Activated CD8-positive, alpha-beta memory T cell treated with anti-CD3 and anti-CD28 coated beads for 48 hours (primary cell): ENCODE results near the gene TSSK6.
"Not testable (repeated sequence)": the region's sequence is repeated elsewhere in the genome, so short reads cannot be mapped to it uniquely, and the experiment has no call there.

Experiments
- DNase-seq, 3 experiments: peaks; one replicate each; pipeline ENCODE4 v3.0.0-alpha.2; 2020; ENCODE audit warnings: low read depth in 2 of 3, low spot score in 2 of 3

TSSK6 gene

DNA sequence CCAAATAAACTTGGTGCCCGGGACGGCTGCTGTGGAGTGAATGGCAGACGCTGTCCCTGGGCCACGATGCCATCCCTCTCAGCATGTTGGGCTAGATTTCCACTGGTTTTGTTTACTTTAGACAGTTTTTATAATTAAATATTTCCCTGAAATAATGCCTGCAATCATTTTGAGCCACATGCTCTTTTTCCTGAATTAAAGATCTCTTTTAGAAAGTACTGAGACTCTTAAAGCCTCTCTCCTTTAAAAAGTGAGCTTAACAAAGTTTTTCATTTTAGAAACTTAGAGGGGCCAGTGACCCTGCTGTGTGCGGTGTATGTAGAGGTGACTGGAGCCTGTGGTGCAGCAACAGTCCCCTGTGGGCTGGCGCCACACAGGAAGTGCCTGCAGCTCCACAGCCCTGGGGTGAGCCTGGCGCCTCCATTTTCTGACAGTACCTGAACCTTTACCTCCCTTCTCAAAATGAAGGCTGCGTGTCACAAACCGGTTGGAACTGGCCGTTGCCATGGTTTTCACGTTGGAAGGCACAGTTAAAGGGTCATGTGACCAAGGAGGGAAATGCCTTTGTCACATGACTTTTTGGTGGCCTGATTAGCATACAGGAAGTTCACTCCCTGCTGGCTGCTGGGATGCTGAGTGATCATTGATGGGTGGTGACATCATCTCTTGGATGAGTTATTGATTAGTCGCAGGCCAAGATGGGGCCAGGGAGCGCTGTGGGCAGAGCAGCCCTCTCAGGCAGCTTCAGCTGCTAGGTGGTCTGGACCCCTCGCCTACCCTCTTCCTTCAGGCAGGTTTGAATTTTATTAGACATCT, 26.3 kb downstream of the TSSK6 start:
- DNase-seq = peak; percentile 29 to 67 (median 57)

DNA sequence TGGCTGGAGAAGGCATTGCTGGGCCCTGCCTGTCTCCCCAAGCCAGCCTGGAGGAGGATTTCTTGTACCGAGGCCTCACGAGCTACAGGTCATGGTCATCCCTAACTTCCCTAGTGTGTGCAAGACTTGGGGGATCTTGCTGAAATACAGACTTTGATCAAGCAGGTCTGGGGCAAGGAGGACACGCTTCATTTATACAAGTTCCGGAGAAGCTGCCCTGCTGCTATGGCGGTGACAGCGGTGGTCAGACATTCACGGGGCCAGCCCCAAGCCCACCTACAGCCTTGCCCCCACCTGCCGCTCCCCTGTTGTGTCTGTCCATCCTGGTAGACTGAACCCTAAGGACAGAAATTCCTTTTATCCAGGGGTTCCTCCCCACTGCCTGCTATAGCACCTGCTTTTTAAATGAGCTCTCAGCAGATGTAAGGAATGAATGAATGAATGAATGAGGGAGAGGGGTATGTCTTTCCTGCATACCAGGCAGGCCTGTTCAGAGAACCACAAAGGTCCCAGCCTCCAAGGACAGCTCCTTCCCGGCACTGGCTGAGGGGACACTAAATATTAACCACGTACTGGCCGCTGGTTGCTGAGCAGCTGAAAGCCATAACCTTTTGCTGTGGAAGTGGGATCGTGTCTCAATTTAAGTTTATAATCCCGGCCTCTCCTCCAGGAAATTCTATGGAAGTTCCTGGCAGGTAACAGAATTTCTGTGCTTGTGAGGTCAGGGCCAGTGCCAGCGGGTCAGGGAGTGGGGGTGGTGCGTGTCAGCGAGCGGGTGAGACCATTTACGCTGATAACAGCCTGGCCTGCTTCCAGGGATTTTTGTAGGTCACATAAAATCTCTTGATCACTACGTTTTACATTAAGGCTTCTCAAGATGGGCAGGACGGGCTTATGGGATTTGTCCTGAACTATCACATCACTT, 27.1 kb downstream of the TSSK6 start:
- DNase-seq = no peak

DNA sequence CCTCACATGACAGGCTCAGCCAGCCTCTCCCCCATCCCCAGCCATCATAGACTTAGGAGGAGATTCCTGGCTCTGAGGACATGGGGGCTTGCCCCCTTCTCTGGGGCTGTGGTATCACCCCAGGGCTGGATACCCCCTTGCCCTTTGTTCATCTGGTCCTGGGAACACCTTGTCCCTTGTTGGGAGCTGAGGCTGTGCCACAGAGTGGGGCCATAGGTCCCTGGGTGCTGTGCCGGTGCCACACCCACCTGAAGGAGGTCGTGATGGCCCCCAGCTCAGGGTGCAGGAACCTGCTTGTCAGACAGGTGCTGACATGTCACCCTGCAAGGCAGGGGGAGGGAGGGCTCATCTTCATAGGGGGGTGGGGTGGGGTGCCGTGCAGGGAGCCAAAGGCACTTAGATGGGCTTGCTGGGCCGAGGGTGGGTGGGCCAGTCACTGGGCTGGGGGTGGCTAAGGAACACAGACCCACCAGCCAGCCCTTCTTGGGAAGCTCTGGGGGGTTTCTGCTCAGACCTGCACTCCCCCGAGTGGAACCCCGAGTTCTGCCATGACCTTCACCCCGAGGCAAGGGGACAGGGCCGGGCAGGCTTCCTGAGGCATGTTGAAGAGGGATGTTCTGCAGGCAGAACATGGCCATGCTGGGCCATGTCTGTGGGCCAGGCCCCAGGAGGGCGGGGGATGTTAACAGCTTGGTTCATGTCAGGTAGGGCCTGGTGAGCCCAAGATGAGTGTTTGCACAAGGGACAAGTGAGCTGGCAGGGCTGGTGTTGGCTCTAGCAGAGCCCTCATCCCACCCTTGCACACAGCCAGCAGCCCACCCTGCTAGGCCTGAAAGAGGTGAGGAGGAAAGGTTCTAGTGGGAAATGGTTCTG, 28.0 kb downstream of the TSSK6 start:
- DNase-seq = no peak

DNA sequence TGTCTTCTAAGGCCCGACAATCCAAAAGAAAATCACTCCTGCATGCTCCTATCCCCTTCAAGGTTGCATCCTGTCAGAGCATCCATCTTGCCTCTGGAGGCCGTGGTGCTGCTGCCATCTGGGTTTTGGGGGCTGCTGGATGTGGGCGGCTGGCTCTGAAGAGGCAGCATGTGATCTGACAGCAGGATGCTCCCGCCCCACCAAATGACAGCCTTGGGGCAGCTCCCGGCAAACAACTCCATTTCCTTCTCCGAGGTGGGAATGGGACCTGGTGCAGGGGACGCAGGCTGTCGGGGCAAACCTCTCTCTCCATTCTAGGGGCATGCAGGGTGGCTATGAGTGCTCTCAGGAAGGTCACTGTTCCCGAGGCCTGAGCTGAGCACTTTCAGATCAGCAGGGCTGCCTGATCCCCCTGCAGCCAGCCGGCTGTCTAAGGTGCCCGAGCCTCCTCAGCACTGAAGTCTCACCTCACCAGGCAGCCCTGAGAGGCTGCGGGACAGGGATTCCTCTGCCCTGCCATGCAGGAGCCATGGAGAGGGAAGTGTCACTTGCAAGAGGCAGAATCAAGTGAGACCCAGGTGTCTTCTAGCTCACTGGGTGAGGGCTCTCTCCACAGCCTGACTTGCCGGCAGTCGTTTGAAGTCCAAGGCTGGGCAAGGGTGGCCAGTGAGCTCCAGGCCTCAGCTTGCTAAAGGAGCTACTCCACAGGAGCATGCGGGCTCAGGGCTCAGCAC, 28.8 kb downstream of the TSSK6 start:
- no peak for DNase-seq

DNA sequence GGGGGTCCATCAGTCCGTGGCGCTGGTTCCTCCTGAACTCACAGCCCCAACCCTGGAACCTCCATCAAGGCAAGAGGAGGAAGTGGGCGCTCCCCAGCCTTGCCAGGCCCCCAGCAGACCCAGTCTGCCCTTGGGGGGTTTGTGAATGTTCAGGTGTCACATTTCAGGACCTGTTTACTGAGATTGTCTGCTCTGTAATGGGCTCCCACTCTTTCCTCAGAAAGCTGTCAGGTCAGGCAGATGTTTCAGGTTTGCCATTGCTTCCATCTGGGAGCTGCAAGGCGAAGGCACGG, 29.4 kb downstream of the TSSK6 start:
- no peak for DNase-seq

DNA sequence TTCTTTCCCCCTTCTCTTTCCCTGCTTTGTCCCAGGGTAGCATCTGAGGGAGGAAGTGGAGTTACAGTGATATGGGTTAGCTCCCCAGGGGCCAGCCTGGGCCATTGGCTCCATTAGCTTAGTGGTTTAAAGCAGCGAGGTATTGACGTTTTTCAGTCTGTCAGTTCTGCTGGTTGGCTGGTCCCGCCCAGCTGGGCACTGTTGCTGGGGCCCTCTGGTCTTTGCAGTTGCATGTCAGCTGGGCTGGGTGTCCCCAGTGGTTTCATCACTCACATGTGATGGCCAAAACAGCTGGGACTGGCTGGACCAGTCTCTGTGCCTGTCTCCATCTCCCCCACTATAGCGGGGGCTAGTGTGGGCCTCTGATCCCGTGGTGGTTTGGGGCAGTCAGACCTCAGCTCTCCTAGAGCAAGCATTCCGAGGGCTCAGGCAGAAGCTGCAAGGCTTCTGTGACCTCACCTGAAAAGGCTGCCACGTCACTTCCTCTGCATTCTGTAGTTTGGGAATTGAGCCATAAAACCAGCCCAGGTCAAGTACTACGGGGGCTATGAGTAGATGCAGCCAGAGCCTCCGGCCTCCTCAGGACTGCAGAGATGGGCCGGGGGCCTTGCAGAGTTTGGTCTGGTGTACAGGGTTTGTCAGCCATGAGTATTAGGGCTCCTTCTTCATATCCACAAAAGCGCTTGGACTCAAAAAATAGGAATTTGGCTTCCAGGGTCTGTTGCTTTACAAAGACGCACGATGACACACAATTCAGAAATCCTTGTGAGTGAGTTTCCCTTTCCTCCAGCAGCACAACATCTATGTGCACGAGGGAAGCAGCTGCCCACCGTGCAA, 30.0 kb downstream of the TSSK6 start:
- DNase-seq = no peak

DNA sequence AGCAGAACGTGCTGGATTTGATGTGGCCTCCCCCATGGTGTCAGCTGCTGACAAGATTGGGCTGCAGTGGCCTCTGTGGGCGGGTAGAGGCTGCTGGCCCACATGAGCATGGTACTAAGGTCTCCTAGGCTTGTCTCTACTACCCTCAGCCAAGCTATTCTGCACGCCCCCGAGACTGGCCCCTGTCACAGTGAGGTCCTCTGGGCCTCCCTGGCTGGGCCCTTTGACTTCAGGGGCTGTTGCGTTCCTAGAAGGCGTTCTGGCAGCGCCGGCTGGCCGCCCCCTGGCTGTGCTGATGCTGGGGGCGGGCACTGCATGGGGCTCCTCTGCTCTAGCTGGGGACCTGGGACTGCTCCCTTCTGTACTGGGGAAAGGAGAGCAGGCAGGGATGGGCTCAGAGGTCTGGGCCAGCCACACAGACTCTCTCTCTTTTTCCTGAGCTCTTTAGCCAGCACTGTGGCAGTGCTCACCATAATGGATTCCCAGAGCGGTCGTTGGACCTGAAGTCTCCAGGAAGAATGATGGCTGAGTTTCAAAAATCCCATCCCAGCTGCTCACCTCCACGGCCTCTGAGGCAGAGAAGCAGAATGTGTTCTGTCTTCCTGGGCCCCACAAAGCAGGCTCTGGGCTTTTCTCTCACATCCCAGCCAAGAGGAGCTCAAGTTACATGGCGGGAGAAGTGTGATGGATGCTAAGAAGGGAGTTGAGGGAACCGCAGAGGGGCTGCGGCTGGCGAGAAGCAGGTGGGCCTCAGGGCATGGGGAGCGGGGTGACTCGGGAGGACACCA, 32.3 kb downstream of the TSSK6 start:
- DNase-seq = no peak

DNA sequence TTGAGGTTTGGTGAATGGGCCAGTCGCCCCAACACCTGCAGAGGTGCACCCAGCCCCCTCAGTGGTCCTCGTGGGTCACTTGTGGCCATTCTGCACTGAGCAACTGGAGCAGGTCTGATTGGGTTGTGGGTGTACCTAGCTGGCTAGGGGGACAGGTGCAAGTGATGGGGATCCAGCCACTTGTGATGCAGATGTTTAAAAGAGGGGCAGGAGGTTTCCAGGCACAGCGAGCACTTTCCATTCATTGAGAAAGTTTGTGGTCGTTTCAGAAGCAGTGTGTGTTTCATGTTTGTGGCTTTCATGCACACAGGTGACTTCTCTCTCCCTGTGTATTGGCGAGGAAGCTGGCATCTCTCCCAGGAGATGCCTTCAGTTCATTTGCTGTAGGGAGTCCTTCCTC, 34.7 kb downstream of the TSSK6 start:
- no peak for DNase-seq

DNA sequence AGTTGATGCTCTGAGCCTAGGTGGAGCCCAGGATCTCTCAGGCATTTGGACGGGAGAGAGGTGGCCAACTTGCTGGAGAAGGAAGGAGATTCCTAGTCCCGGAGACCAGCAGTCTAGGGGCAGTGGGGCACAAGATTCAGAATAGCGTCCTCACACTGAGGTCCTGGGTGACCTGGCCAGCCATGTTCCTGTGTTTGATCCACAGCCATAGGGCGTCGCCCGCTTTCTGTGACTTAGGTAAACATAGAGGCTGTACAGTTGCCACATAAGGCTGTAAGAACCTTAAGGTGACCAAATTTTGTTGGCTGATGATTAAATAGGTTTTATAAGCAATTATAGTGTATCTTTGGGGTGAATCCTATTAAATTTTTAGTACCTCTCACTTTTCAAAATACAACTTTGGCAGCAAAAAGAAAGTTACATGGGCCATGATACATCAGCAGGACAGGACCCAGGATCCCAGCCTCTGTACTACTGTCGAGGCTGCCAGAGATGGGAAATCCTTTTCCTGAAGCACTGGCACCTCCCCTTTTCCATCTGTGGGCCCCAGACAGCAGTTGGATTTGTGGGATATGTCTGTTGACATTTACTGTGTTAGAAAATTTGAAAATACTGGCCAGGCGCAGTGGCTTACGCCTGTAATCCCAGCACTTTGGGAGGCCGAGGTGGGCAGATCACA, 37.5 kb downstream of the TSSK6 start:
- DNase-seq = no peak

DNA sequence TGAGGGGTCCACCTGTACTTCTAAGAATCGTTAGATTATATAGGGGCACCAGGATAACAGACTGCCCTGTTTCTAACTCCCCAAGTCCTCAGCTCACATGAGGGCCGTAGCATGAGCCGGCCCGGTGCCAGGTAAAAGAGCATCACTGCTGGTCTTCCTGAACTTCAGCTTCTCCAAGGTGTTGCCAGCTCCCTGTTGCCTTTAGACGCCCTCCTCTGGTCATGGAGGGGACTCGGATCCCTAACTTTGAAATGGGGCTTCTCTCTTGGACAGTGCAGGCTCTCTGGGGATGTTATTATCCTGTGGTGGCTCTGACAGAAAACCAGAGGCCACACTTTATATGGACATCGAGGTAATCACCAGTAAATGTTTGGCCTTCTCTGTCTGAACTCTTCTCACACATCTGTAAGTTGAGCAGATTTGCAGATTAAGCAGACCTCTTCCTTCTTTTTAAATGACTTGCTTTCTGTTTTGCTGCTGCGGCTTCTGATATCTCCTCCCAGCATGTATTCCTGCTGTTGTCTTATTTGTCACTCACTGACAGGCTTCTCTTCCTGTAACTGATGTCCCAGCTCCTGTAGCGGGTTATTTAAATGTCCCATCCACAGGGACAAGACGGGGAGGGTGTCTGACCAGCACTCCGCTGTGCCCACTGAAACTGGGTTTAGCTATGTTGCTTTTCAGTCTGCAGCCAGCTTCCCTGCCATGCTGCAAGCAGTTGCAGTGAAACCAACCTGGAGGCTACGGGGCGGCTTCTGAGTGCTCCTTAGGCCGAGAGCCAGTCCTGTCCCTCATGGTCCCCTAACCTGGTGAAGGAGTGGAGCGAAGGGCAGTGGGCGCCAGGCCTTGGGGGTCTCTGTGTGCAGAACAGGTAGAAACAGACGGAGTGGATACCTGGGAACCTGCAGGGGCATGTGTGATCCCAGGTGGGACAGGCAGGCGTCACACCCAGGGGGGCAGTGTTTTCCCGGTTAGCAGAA, 39.2 kb downstream of the TSSK6 start:
- no peak for DNase-seq

DNA sequence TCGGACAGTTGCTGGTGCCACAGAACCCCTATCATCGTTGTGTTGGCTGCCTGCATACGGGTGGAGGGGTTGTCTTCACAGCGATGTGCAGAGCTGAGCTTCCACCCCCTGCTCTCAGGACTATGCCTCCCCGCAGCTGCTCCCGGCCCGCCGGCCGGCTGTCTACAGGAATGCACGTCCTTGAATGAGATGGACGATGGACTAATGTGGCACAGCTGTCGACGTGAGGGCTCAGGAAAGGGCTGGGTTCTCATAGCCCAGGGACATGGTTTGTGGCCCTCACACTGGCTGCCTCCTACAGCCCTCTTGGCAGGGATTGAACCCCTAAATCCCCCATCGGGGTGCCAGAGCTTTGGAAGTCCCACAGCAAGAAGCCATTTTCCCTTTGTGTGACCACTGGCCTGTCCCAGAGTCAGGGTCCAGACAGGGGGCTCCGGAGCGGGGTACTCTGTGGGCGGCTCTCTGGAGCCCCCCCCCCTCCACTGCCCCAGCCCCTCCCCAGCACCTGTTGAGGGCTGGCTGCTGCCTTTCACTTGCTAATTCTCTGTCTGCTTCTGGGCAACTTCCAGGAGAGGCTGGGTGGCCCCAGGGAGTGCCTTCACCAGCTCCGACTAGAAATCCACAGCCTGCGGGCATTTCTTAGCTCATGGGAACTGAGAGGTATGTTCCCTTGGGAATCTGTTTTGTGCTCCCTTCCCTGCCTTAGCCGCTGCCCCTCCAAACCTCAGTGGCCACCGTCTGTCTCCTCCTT, 40.2 kb downstream of the TSSK6 start:
- no peak for DNase-seq

DNA sequence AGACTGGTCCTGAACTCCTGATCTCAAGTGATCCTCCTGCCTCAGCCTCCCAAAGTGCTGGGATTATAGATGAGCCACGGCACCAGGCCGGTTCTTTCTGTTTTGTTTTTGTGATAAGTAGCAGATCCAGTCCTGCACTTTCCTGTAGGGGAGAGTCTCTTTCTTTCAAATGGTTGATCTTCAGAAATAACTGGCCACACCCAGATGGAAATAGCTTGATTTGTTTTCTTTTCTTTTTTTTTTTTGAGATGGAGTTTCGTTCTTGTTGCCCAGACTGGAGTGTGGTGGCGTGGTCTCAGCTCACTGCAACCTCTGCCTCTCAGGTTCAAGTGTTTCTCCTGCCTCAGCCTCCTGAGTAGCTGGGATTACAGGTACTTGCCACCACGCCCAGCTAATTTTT, 43.2 kb downstream of the TSSK6 start:
- DNase-seq = not testable (repeated sequence)

DNA sequence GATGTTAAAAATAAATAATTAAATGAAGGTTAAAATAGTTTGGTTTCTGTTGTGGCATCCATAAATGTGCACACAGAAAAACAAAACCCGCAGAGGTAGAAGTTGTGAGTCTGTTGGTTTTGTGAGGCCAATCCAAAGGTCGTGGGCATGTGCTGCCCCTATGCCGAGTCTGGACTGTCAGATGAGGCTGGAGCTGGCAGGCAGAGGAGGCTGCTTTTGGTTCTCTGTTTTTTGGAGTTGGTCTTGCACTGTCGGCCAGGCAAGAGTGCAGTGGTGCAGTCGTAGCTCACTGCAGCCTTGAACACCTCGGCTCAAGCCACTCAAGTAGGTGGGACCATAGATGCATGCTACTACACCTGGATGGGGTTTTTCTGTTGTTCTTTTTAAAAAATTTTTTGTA, 43.7 kb downstream of the TSSK6 start:
- DNase-seq = no peak

DNA sequence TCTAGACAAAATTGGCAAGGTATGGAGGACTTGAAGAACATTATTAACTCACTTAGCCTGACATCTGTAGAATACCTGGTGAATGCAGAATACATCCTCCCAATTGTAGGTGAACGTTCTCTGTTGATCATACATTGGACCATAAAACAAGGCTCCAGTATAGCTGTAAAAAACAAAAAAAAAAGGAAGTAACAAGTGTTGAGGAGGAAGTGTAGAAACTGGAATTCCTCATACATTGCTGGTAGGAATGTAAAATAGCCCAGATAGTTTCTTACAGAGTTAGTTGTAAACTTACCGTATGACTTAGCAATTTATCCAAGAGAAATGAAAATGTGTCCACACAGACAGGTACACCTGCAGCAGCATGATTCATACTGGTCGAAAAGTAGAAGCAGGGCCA, 44.8 kb downstream of the TSSK6 start:
- no peak for DNase-seq

DNA sequence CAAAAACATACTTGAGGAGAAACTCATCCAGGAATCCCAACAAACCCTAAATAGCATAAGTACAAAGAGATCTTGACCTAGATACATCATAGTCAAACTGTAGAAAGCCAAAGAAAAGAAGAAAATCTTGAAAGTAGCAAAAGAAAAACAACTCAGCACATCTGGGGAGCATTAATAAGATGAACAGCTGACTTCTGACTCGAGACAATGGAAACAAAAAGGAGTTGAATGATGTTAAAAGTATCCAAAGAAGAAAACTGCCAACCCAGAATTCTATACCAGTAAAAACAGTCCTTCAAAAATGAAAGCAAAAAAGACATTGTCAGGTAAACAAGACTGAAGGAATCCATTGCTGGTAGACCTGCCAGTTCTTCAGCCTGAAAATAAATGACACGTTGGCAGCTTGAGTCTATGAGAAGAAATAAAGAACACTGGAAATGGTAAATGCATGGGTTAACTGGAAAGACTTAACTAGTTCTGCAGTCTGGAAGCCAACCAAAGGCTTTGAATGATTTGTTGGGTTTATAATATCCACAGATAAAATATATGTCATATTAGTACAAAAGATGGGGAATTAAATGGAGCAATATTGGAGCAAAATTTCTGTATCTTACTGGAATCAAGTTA, 46.8 kb downstream of the TSSK6 start:
- DNase-seq = no peak

DNA sequence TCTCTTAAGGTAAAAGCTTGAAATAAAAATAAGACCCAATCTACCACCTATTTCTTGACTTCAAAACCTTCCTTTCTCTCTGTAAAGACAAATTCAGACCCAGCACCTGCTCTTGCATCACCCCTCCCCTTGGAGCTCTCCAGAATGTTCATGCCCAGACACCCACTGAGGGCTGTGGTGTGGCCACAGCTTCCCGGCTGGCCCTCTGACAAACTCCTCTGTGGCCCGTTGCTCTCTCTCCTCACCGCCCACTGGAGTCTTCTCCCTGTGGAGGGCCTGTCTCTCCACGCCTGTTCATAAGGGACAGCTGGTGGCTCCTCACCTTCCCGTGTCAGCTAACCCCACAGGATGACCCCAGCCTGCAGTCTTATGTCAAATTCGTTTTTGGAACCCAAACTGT, 49.1 kb downstream of the TSSK6 start:
- DNase-seq = no peak
